DOHH2 (cell line): ENCODE data around the gene RTN3.

ENCODE experiments used
- H3F3A ChIP-seq: fragments of 200-600 bp; sonication (generic), shearing (Covaris generic); 2 replicates; pipeline ENCODE4 v1.6.0; 2016; ENCODE audit warnings: antibody characterized with exemption, mild to moderate bottlenecking; ENCODE audit not compliant: control insufficient read depth, insufficient read depth
- H3K27ac ChIP-seq: fragments of 200-600 bp; sonication (generic); 2 replicates; pipeline ENCODE4 v1.5.1; 2014; ENCODE audit warnings: low read depth, mild to moderate bottlenecking, low read length, moderate library complexity
- H3K27me3 ChIP-seq: fragments of 200-600 bp; sonication (generic); 2 replicates; pipeline ENCODE4 v1.6.1; 2014; ENCODE audit warnings: mild to moderate bottlenecking, low read length, mixed read lengths; ENCODE audit not compliant: control insufficient read depth
- H3K36me3 ChIP-seq: fragments of 200-600 bp; sonication (generic); 2 replicates; pipeline ENCODE4 v1.6.1; 2014; ENCODE audit warnings: mild to moderate bottlenecking, low read length, moderate library complexity, mixed read lengths; ENCODE audit not compliant: control insufficient read depth
- H3K4me1 ChIP-seq: fragments of 200-600 bp; sonication (generic); 2 replicates; pipeline ENCODE4 v1.6.1; 2014; ENCODE audit warnings: mild to moderate bottlenecking, low read length, mixed read lengths; ENCODE audit not compliant: control insufficient read depth
- H3K4me2 ChIP-seq: fragments of 200-600 bp; sonication (generic); 2 replicates; pipeline ENCODE4 v1.6.0; 2014; ENCODE audit warnings: mild to moderate bottlenecking, low read length, moderate library complexity
- H3K4me3 ChIP-seq: fragments of 200-600 bp; sonication (generic); 2 replicates; pipeline ENCODE4 v1.5.1; 2014; ENCODE audit warnings: mild to moderate bottlenecking, low read length, mixed read lengths
- H3K79me2 ChIP-seq: fragments of 200-600 bp; sonication (generic); 2 replicates; pipeline ENCODE4 v1.6.1; 2014; ENCODE audit warnings: mild to moderate bottlenecking, low read length, mixed read lengths; ENCODE audit not compliant: control insufficient read depth
- H3K9me2 ChIP-seq: fragments of 200-600 bp; sonication (generic); replicated peaks from 2 replicates; pipeline ENCODE4 v1.6.1; 2014; ENCODE audit warnings: mild to moderate bottlenecking, low read length, mixed read lengths; ENCODE audit not compliant: control insufficient read depth
- H3K9me3 ChIP-seq: fragments of 200-600 bp; sonication (generic); 2 replicates; pipeline ENCODE4 v1.6.1; 2014; ENCODE audit warnings: antibody characterized with exemption, low read length, mixed read lengths; ENCODE audit not compliant: control insufficient read depth, insufficient read depth
- H4K20me1 ChIP-seq: fragments of 200-600 bp; sonication (generic); 2 replicates; pipeline ENCODE4 v1.6.0; 2014; ENCODE audit warnings: low read depth, mild to moderate bottlenecking, antibody characterized with exemption, low read length, moderate library complexity; ENCODE audit not compliant: control insufficient read depth, insufficient read depth
- CTCF ChIP-seq: fragments of 200-600 bp; sonication (generic); IDR thresholded peaks from one replicate; pipeline ENCODE4 v1.5.1; 2014; ENCODE audit warnings: antibody characterized with exemption, mild to moderate bottlenecking, low read depth, low read length; ENCODE audit not compliant: poor library complexity, severe bottlenecking
- EZH2phosphoT487 ChIP-seq: fragments of 200-600 bp; sonication (generic); IDR thresholded peaks from 2 replicates; pipeline ENCODE4 v1.6.1; 2017; ENCODE audit warnings: borderline replicate concordance, mild to moderate bottlenecking, antibody characterized with exemption, low read length, moderate library complexity, mixed read lengths

Gene RTN3

GRCh38 chr11:63802637-63803414 lies 121.5 kb downstream of the RTN3 start:
- Histone ChIP-seq H3K9me3 (no peaks in the 10 kb centered on the region), H3K36me3 (no peaks in the 10 kb centered on the region), H3F3A (no peaks in the 10 kb centered on the region), H3K4me2 (no peak overlapping the region), H3K9me2 (no peaks in the 10 kb centered on the region), H4K20me1 (no peaks in the 10 kb centered on the region), H3K4me1 (peaks cover 7% of the 10 kb centered on the region; the same call in 1 of the 2 replicates), H3K4me3 (no peak overlapping the region), H3K79me2 (no peaks in the 10 kb centered on the region), H3K27ac (no peak overlapping the region), H3K27me3 (no peaks in the 10 kb centered on the region)
- no peak for TF ChIP-seq EZH2phosphoT487
- no peak for TF ChIP-seq CTCF

- no peak overlapping the region for H3K27ac ChIP-seq
- no peaks in the 10 kb centered on the region for H3F3A ChIP-seq
- H3K79me2 ChIP-seq = no peaks in the 10 kb centered on the region
- no peaks in the 10 kb centered on the region for H3K36me3 ChIP-seq
- H3K4me2 ChIP-seq = no peak overlapping the region
- H3K4me3 ChIP-seq = no peak overlapping the region
- no peaks in the 10 kb centered on the region for H3K9me3 ChIP-seq
- no peaks in the 10 kb centered on the region for H3K9me2 ChIP-seq
- no peaks in the 10 kb centered on the region for H4K20me1 ChIP-seq
- TF ChIP-seq CTCF (no peak), EZH2phosphoT487 (no peak)
- no peaks in the 10 kb centered on the region for H3K27me3 ChIP-seq
- H3K4me1 ChIP-seq = peaks cover 7% of the 10 kb centered on the region; the same call in 1 of the 2 replicates
These were observed 123.0 kb downstream of the RTN3 start for GRCh38 chr11:63804259-63804658.

- Histone ChIP-seq H3K36me3 (no peaks in the 10 kb centered on the region), H3K27ac (no peak overlapping the region), H3K4me2 (no peak overlapping the region), H3K4me3 (no peak overlapping the region), H3K79me2 (no peaks in the 10 kb centered on the region), H4K20me1 (no peaks in the 10 kb centered on the region), H3K9me3 (no peaks in the 10 kb centered on the region), H3K9me2 (no peaks in the 10 kb centered on the region), H3F3A (peaks cover 2% of the 10 kb centered on the region), H3K27me3 (no peaks in the 10 kb centered on the region), H3K4me1 (peaks cover 4% of the 10 kb centered on the region; the same call in 1 of the 2 replicates)
- TF ChIP-seq CTCF = no peak
- TF ChIP-seq EZH2phosphoT487 = no peak
These were observed 124.6 kb downstream of the RTN3 start for GRCh38 chr11:63805844-63806415.
